H1 (cell line): ENCODE data around the gene PTPRF. TPM values are rescaled to one million over a fixed set of nuclear protein-coding genes. Genes with fewer than 3 reads are reported as not detected.
A peak's percentile ranks its signal among the peaks of the same experiment; 100 is the strongest.

Experiments
- CTCF ChIA-PET: fragments of 300-600 bp; sonication (Branson Sonifier 250); formaldehyde crosslinking; loops from one replicate; lab custom pipeline; 2021; ENCODE audit not compliant: partially characterized antibody; lab: Charles Lee
- POLR2A ChIA-PET: fragments of 300-600 bp; sonication (Branson Sonifier 250); formaldehyde crosslinking; loops from one replicate; lab custom pipeline; 2021; ENCODE audit warnings: inconsistent platforms; ENCODE audit not compliant: partially characterized antibody; lab: Charles Lee
- DNase-seq, 2 experiments: peaks; one replicate each; pipeline versions ENCODE4 v3.0.0 to v3.0.0-alpha.2; 2010 to 2022; ENCODE audit warnings: low spot score in 2 of 2, low read depth in 1 of 2, mixed read lengths in 1 of 2
- FAIRE-seq: peaks from 2 replicates; lab custom pipeline; 2011; peaks lifted over from hg19 to GRCh38; lab: Jason Lieb, UNC
- H2AFZ ChIP-seq: 2 replicates; pipeline ENCODE4 v1.8.1; 2012; ENCODE audit warnings: low read length, inconsistent platforms
- H2AK5ac ChIP-seq: 2 replicates; pipeline ENCODE4 v1.6.1; 2013; ENCODE audit warnings: low read depth, low read length
- H2BK120ac ChIP-seq: replicated peaks from 2 replicates; pipeline ENCODE3; 2013; ENCODE audit warnings: low read depth, low read length, inconsistent platforms
- H2BK12ac ChIP-seq: 2 replicates; pipeline ENCODE4 v1.6.1; 2013; ENCODE audit warnings: low read depth, low read length
- H2BK15ac ChIP-seq: 2 replicates; pipeline ENCODE4 v1.6.1; 2013; ENCODE audit warnings: low read length
- H2BK20ac ChIP-seq: 2 replicates; pipeline ENCODE4 v1.6.1; 2013; ENCODE audit warnings: low read length
- H2BK5ac ChIP-seq: 2 replicates; pipeline ENCODE4 v1.6.1; 2013; ENCODE audit warnings: low read depth, low read length
- H3K14ac ChIP-seq: 2 replicates; pipeline ENCODE4 v1.6.1; 2013; ENCODE audit warnings: inconsistent platforms; ENCODE audit not compliant: insufficient read length
- H3K18ac ChIP-seq: 2 replicates; pipeline ENCODE4 v1.6.1; 2013; ENCODE audit warnings: low read length; ENCODE audit errors: extremely low read depth
- H3K23ac ChIP-seq: 2 replicates; pipeline ENCODE4 v1.6.1; 2013; ENCODE audit warnings: inconsistent platforms; ENCODE audit not compliant: insufficient read length
- H3K23me2 ChIP-seq: 2 replicates; pipeline ENCODE4 v1.6.1; 2013; ENCODE audit warnings: low read depth, low read length
- H3K27ac ChIP-seq: 2 replicates; pipeline ENCODE4 v1.6.1; 2011; ENCODE audit warnings: low read depth, low read length, inconsistent platforms
- H3K27me3 ChIP-seq, 4 experiments: replicated peaks in 1 of 4; 1 replicate in 1 of 4; 2 replicates in 3 of 4; pipeline versions ENCODE4 v1.6.1 to v1.8.1; 2011 to 2013; ENCODE audit warnings: low read length in 3 of 4, mild to moderate bottlenecking in 3 of 4, inconsistent platforms in 2 of 4, mixed read lengths in 2 of 4, moderate library complexity in 1 of 4; ENCODE audit not compliant: control insufficient read depth in 3 of 4, insufficient read depth in 3 of 4; ENCODE audit errors: extremely low read depth in 1 of 4
- H3K36me3 ChIP-seq, 4 experiments: 2 replicates each; pipeline versions ENCODE4 v1.6.1 to v1.8.1; 2011 to 2013; ENCODE audit warnings: mild to moderate bottlenecking in 4 of 4, low read length in 3 of 4, moderate library complexity in 2 of 4, control low read depth in 1 of 4, inconsistent platforms in 1 of 4; ENCODE audit not compliant: insufficient read depth in 4 of 4, control insufficient read depth in 2 of 4
- H3K4ac ChIP-seq: replicated peaks from 2 replicates; pipeline ENCODE3; 2013; ENCODE audit warnings: low read length, low read depth, mixed read lengths, inconsistent platforms; ENCODE audit not compliant: insufficient read length
- H3K4me1 ChIP-seq, 4 experiments: replicated peaks in 1 of 4; 1 replicate in 1 of 4; 2 replicates in 3 of 4; pipeline versions ENCODE4 v1.6.1 to v1.8.1; 2011 to 2013; ENCODE audit warnings: low read length in 3 of 4, inconsistent platforms in 2 of 4, mixed read lengths in 1 of 4; ENCODE audit not compliant: insufficient read depth in 4 of 4, control insufficient read depth in 3 of 4
- H3K4me2 ChIP-seq, 2 experiments: 2 replicates each; pipeline versions ENCODE4 v1.6.1 to v1.8.1; 2011 to 2013; ENCODE audit warnings: low read depth in 2 of 2, low read length in 2 of 2, control low read depth in 1 of 2, inconsistent platforms in 1 of 2, mild to moderate bottlenecking in 1 of 2; ENCODE audit not compliant: insufficient read depth in 1 of 2
- H3K4me3 ChIP-seq, 4 experiments: fragments of 200-600, 300-600 bp in 1 of 4; sonication (generic), shearing (Covaris generic), sonication (Bioruptor Twin) in 1 of 4; 2 replicates each; pipeline versions ENCODE4 v1.5.1 to v1.8.1; 2011 to 2016; ENCODE audit warnings: low read length in 4 of 4, low read depth in 3 of 4, control low read depth in 2 of 4, inconsistent platforms in 2 of 4, mild to moderate bottlenecking in 2 of 4, mixed read lengths in 1 of 4, moderate library complexity in 1 of 4; ENCODE audit not compliant: insufficient read depth in 2 of 4; ENCODE audit errors: extremely low read depth in 1 of 4
- H3K56ac ChIP-seq: replicated peaks from 2 replicates; pipeline ENCODE3; 2013; ENCODE audit warnings: low read depth, mild to moderate bottlenecking, mixed read lengths, low read length, inconsistent platforms; ENCODE audit not compliant: insufficient read length
- H3K79me1 ChIP-seq: 2 replicates; pipeline ENCODE4 v1.6.1; 2013; ENCODE audit warnings: low read depth, low read length, control low read depth
- H3K79me2 ChIP-seq, 2 experiments: 2 replicates each; pipeline versions ENCODE4 v1.6.1 to v1.8.1; 2012 to 2013; ENCODE audit warnings: low read length in 2 of 2, mild to moderate bottlenecking in 2 of 2, inconsistent platforms in 1 of 2; ENCODE audit not compliant: insufficient read depth in 2 of 2, control insufficient read depth in 1 of 2
- H3K9ac ChIP-seq, 4 experiments: replicated peaks in 1 of 4; 1 replicate in 1 of 4; 2 replicates in 3 of 4; pipeline versions ENCODE4 v1.6.1 to v1.8.1; 2011 to 2013; ENCODE audit warnings: low read depth in 3 of 4, low read length in 3 of 4, control low read depth in 2 of 4, mild to moderate bottlenecking in 2 of 4, moderate library complexity in 2 of 4, inconsistent platforms in 1 of 4; ENCODE audit errors: extremely low read depth in 1 of 4
- H3K9me3 ChIP-seq, 2 experiments: 2 replicates each; pipeline versions ENCODE4 v1.6.1 to v1.8.1; 2012 to 2013; ENCODE audit warnings: mild to moderate bottlenecking in 2 of 2, moderate library complexity in 2 of 2, control low read depth in 1 of 2, inconsistent platforms in 1 of 2, low read depth in 1 of 2, low read length in 1 of 2, mixed read lengths in 1 of 2; ENCODE audit not compliant: insufficient read depth in 2 of 2
- H4K20me1 ChIP-seq, 2 experiments: replicated peaks in 1 of 2; 2 replicates each; pipeline versions ENCODE3 to v1.8.1; 2011 to 2013; ENCODE audit warnings: inconsistent platforms in 2 of 2, low read length in 2 of 2, mild to moderate bottlenecking in 1 of 2; ENCODE audit not compliant: insufficient read depth in 2 of 2, control insufficient read depth in 1 of 2
- H4K5ac ChIP-seq: 2 replicates; pipeline ENCODE4 v1.6.1; 2013; ENCODE audit warnings: low read length, low read depth, mixed read lengths, inconsistent platforms; ENCODE audit not compliant: insufficient read length
- H4K8ac ChIP-seq: 2 replicates; pipeline ENCODE4 v1.8.0; 2013; ENCODE audit warnings: mild to moderate bottlenecking, moderate library complexity, low read length, inconsistent platforms; ENCODE audit not compliant: insufficient read depth; ENCODE audit errors: extremely low read depth
- H4K91ac ChIP-seq: replicated peaks from 2 replicates; pipeline ENCODE3; 2013; ENCODE audit warnings: low read length, mixed read lengths, inconsistent platforms; ENCODE audit not compliant: insufficient read length
- BACH1 ChIP-seq: IDR thresholded peaks from 2 replicates; pipeline ENCODE4 v1.6.1; 2012; ENCODE audit warnings: low read length, improper control_type of control experiment
- BRCA1 ChIP-seq: IDR thresholded peaks from 2 replicates; pipeline ENCODE4 v1.6.1; 2012; ENCODE audit warnings: low read depth, low read length, improper control_type of control experiment
- CHD2 ChIP-seq: IDR thresholded peaks from 2 replicates; pipeline ENCODE4 v1.6.1; 2012; ENCODE audit warnings: low read length, improper control_type of control experiment
- CTCF ChIP-seq, 3 experiments: IDR thresholded peaks; 1 replicate in 2 of 3; 2 replicates in 1 of 3; pipeline versions ENCODE4 v1.5.1 to v1.6.1; 2011; ENCODE audit warnings: low read length in 3 of 3, mild to moderate bottlenecking in 3 of 3, inconsistent platforms in 2 of 3, low read depth in 1 of 3, moderate library complexity in 1 of 3; ENCODE audit not compliant: insufficient read depth in 1 of 3; ENCODE audit errors: control extremely low read depth in 1 of 3
- FOSL1 ChIP-seq: IDR thresholded peaks from 2 replicates; pipeline ENCODE4 v1.6.1; 2011; ENCODE audit warnings: mild to moderate bottlenecking, low read depth, low read length, moderate library complexity; ENCODE audit not compliant: insufficient read depth
- JUN ChIP-seq: IDR thresholded peaks from 2 replicates; pipeline ENCODE4 v1.6.1; 2011; ENCODE audit warnings: low read depth, mild to moderate bottlenecking, improper control_type of control experiment, low read length
- RAD21 ChIP-seq, 2 experiments: IDR thresholded peaks in 1 of 2; conservative IDR thresholded peaks in 1 of 2; 2 replicates each; pipeline ENCODE4 v1.6.1; 2011; ENCODE audit warnings: low read depth in 2 of 2, low read length in 2 of 2, improper control_type of control experiment in 1 of 2, inconsistent platforms in 1 of 2, mild to moderate bottlenecking in 1 of 2, moderate library complexity in 1 of 2
- RBBP5 ChIP-seq: IDR thresholded peaks from 2 replicates; pipeline ENCODE4 v1.7.1; 2012; ENCODE audit warnings: low read depth, mild to moderate bottlenecking, inconsistent platforms, low read length, moderate library complexity, borderline replicate concordance
- TAF1 ChIP-seq: IDR thresholded peaks from 2 replicates; pipeline ENCODE4 v1.6.1; 2011; ENCODE audit warnings: mild to moderate bottlenecking, low read depth, low read length
- WGBS, 2 experiments: shearing (Covaris generic) in 1 of 2; methylation state at CpG; one replicate each; pipeline versions ENCODE4 v1.1.6 to v1.1.7; 2013 to 2015; ENCODE audit warnings: low lambda C conversion rate in 2 of 2, mixed read lengths in 2 of 2, inconsistent platforms in 1 of 2, low coverage in 1 of 2, missing lambda C conversion rate in 1 of 2; ENCODE audit not compliant: insufficient replicate concordance in 2 of 2, insufficient coverage in 1 of 2, insufficient read length in 1 of 2; ENCODE audit errors: extremely low coverage in 1 of 2, missing lambda C conversion rate in 1 of 2; 5-methylcytosine and 5-hydroxymethylcytosine counted together
- polyA plus RNA-seq, 7 experiments: library from polyadenylated mRNA; depleted of rRNA in 3 of 7; stranded (reverse) in 5 of 7; unstranded in 2 of 7; fragments of >200 nt in 5 of 7; fragments of 200-250 nt in 2 of 7; gene quantifications; 1 replicate in 5 of 7; 2 replicates in 1 of 7; 4 replicates in 1 of 7; pipeline versions ENCODE4 v1.2.1 to v1.2.3, GENCODE V29; 2011 to 2013; ENCODE audit warnings: missing spikeins in 2 of 7, mixed read lengths in 2 of 7
- total RNA-seq: library from RNA; stranded (reverse); fragmentation: NEBNext Ultra II Directional; extraction: Animal tissue kit (Norgen Biotek cat#: 25700); gene quantifications from 2 replicates; pipeline ENCODE4 v1.2.1, GENCODE V29; 2021
- TF ChIP-seq, protein P1 (sequence below): IDR thresholded peaks from 2 replicates; pipeline ENCODE4 v1.6.1; 2011; ENCODE audit warnings: low read depth, mild to moderate bottlenecking, low read length; ENCODE audit not compliant: insufficient read depth

The PTPRF gene
- total and polyA plus RNA-seq, 2 of the 8 experiments (the other 6 are each of a cell fraction or from before 2014, with no cell fraction given): 136 to 231 TPM

DNA sequence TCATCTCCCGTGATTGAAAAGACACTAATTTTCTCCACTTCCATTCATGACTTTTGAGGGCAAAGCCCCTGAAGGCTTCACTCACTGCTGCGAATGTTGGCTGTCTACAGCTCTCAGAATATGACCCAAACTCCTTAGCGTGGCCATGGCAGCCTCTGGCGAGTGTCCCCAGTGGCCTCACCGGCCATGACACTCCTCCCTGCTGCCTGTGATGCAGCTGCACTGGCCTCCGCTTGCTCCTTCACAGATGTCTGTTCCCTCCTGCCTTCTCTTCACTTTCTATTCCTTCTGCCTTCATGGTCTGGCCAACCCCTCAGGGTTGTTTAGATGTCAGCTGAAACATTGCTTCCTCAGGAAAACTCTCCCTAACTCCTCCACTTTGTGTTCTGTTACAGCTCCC is 30.8 kb upstream of the PTPRF start:
- H3K18ac ChIP-seq: no peak overlapping the region
- POLR2A ChIA-PET: interaction anchor here (1.4 to 1.5 kb wide), 2 partner anchors 33 to 150 kb away, joined by 3 to 5 read pairs; partner anchors contain the start of gene KDM4A
- no peak overlapping the region for H3K4me2 ChIP-seq
- H3K79me1 ChIP-seq: no peaks in the 10 kb centered on the region
- H4K5ac ChIP-seq: no peak overlapping the region
- no peak overlapping the region for H3K4me3 ChIP-seq
- H3K9ac ChIP-seq: no peak overlapping the region
- H4K20me1 ChIP-seq: no peaks in the 10 kb centered on the region
- no peak overlapping the region for H4K8ac ChIP-seq
- no peak overlapping the region for H3K27ac ChIP-seq
- peaks cover 0 to 5% (median 2%) of the 10 kb centered on the region in 4 experiments; a peak in 5 of 7 replicates for H3K4me1 ChIP-seq
- H3K56ac ChIP-seq: no peak overlapping the region
- no peak overlapping the region for H2BK12ac ChIP-seq
- H2AK5ac ChIP-seq: no peak overlapping the region
- H3K4ac ChIP-seq: no peak overlapping the region
- FAIRE-seq (no peak), DNase-seq (peak in 1 of 2 experiments; percentile 30)
- no peak overlapping the region for H4K91ac ChIP-seq
- H2BK20ac ChIP-seq: no peak overlapping the region
- WGBS, 2 experiments: 86% methylated on average over 6 of the region's 6 CpGs; no CpG with 5 or more reads in 1 of the 2 experiments
- H3K27me3 ChIP-seq: peaks cover 0 to 1% (median 0%) of the 10 kb centered on the region in 4 experiments; a peak in 1 of 7 replicates
- no peak overlapping the region for H3K23ac ChIP-seq
- no peak overlapping the region for H2AFZ ChIP-seq
- peaks cover 0 to 4% of the 10 kb centered on the region in 2 experiments; a peak in 1 of 4 replicates for H3K9me3 ChIP-seq
- H2BK120ac ChIP-seq: no peak overlapping the region
- no peak overlapping the region for H2BK5ac ChIP-seq
- no peak overlapping the region for H2BK15ac ChIP-seq
- no peak overlapping the region for H3K14ac ChIP-seq
- CTCF ChIA-PET: interaction anchor here (0.7 to 1.4 kb wide), 8 partner anchors 11 to 416 kb away, joined by 3 to 4 read pairs (median 3); no protein-coding TSS in a partner anchor
- no peaks in the 10 kb centered on the region for H3K79me2 ChIP-seq
- H3K23me2 ChIP-seq: no peaks in the 10 kb centered on the region
- no peaks in the 10 kb centered on the region; a peak in 1 of 8 replicates for H3K36me3 ChIP-seq
- TF ChIP-seq FOSL1: no peak
- peak in 2 of 3 experiments; percentile 9 to 20; a peak in 2 of 4 replicates for TF ChIP-seq CTCF (IDR thresholded peaks at IDR 0.05; ENCODE audit: control extremely low read depth in 1 of 3, insufficient read depth in 1 of 3, low read depth in 1 of 3, low read length in 3 of 3)
- TF ChIP-seq, protein P1, sequence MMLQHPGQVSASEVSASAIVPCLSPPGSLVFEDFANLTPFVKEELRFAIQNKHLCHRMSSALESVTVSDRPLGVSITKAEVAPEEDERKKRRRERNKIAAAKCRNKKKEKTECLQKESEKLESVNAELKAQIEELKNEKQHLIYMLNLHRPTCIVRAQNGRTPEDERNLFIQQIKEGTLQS: no peak
- TF ChIP-seq BACH1: no peak
- no peak for TF ChIP-seq RBBP5
- no peak for TF ChIP-seq JUN
- no peak for TF ChIP-seq CHD2
- TF ChIP-seq TAF1: no peak
- TF ChIP-seq RAD21 (IDR thresholded peaks at IDR 0.05 in 1 of 2, conservative IDR thresholded peaks at IDR 0.05 in 1 of 2; ENCODE audit: low read depth in 2 of 2, low read length in 2 of 2): 0 out of 4 replicates have a peak, but pooled peaks of 1 of the 2 experiments have one; percentile 2
- TF ChIP-seq BRCA1: no peak
